H9 (cell line): Measurements from ENCODE around the gene BMP7. TPM values are rescaled to one million over a fixed set of nuclear protein-coding genes. Genes with fewer than 3 reads are reported as not detected.

ENCODE experiments used
- DNase-seq: peaks from one replicate; pipeline ENCODE4 v3.0.0-alpha.2; 2017
- H2AFZ ChIP-seq: one replicate; pipeline ENCODE4 v1.6.1; 2013; ENCODE audit warnings: mild to moderate bottlenecking, low read length, control low read depth, moderate library complexity
- H2AK5ac ChIP-seq: 2 replicates; pipeline ENCODE4 v1.6.1; 2013; ENCODE audit warnings: low read length, control low read depth, mixed read lengths; ENCODE audit not compliant: insufficient read length
- H2BK120ac ChIP-seq: one replicate; pipeline ENCODE4 v1.6.1; 2013; ENCODE audit warnings: low read depth, mild to moderate bottlenecking, low read length, control low read depth, inconsistent platforms; ENCODE audit not compliant: poor library complexity, severe bottlenecking
- H2BK12ac ChIP-seq: 2 replicates; pipeline ENCODE4 v1.6.1; 2013; ENCODE audit warnings: low read length, control low read depth, mixed read lengths, low read depth; ENCODE audit not compliant: insufficient read length
- H2BK15ac ChIP-seq: 2 replicates; pipeline ENCODE4 v1.6.1; 2013; ENCODE audit warnings: low read depth, low read length, control low read depth
- H2BK20ac ChIP-seq: one replicate; pipeline ENCODE4 v1.6.1; 2013; ENCODE audit warnings: low read depth, mild to moderate bottlenecking, low read length, control low read depth, inconsistent platforms; ENCODE audit not compliant: poor library complexity, severe bottlenecking
- H2BK5ac ChIP-seq: 2 replicates; pipeline ENCODE4 v1.6.1; 2013; ENCODE audit warnings: low read length, control low read depth, mixed read lengths; ENCODE audit not compliant: insufficient read length
- H3K14ac ChIP-seq: 2 replicates; pipeline ENCODE4 v1.6.1; 2013; ENCODE audit warnings: low read length, control low read depth; ENCODE audit not compliant: insufficient read depth
- H3K18ac ChIP-seq: 2 replicates; pipeline ENCODE4 v1.6.1; 2013; ENCODE audit warnings: low read depth, mild to moderate bottlenecking, mixed read lengths, low read length, control low read depth; ENCODE audit not compliant: insufficient read length
- H3K23ac ChIP-seq: 2 replicates; pipeline ENCODE4 v1.6.1; 2013; ENCODE audit warnings: low read length, control low read depth, mixed read lengths, low read depth; ENCODE audit not compliant: insufficient read length
- H3K23me2 ChIP-seq: 2 replicates; pipeline ENCODE4 v1.6.1; 2013; ENCODE audit warnings: low read depth, mild to moderate bottlenecking, mixed read lengths, low read length, control low read depth; ENCODE audit not compliant: insufficient read length, poor library complexity, severe bottlenecking
- H3K27ac ChIP-seq: 2 replicates; pipeline ENCODE4 v1.5.1; 2013; ENCODE audit warnings: low read length, control low read depth, mixed read lengths, low read depth; ENCODE audit not compliant: insufficient read length
- H3K27me3 ChIP-seq: 2 replicates; pipeline ENCODE4 v1.6.1; 2013; ENCODE audit warnings: low read length, control low read depth, inconsistent platforms; ENCODE audit not compliant: insufficient read depth
- H3K4ac ChIP-seq: 2 replicates; pipeline ENCODE4 v1.6.1; 2013; ENCODE audit warnings: low read depth, mild to moderate bottlenecking, control low read depth, inconsistent platforms, low read length, moderate library complexity
- H3K4me1 ChIP-seq: 2 replicates; pipeline ENCODE4 v1.6.1; 2013; ENCODE audit warnings: low read length, control low read depth, inconsistent platforms; ENCODE audit not compliant: insufficient read depth
- H3K4me2 ChIP-seq: 2 replicates; pipeline ENCODE4 v1.6.1; 2013; ENCODE audit warnings: low read length, control low read depth, mixed read lengths; ENCODE audit not compliant: insufficient read length, insufficient read depth
- H3K56ac ChIP-seq: 2 replicates; pipeline ENCODE4 v1.6.1; 2013; ENCODE audit warnings: low read depth, mild to moderate bottlenecking, mixed read lengths, low read length, control low read depth; ENCODE audit not compliant: insufficient read length
- H3K79me1 ChIP-seq: 2 replicates; pipeline ENCODE4 v1.6.1; 2013; ENCODE audit warnings: low read depth, mild to moderate bottlenecking, moderate library complexity, low read length, control low read depth, inconsistent platforms; ENCODE audit not compliant: insufficient read depth, poor library complexity, severe bottlenecking
- H3K79me2 ChIP-seq: 2 replicates; pipeline ENCODE4 v1.6.1; 2013; ENCODE audit warnings: low read length, control low read depth, inconsistent platforms; ENCODE audit not compliant: insufficient read depth
- H3K9ac ChIP-seq: 2 replicates; pipeline ENCODE4 v1.6.1; 2013; ENCODE audit warnings: low read length, control low read depth, mixed read lengths; ENCODE audit not compliant: insufficient read length; ENCODE audit errors: extremely low read depth
- H3K9me3 ChIP-seq: one replicate; pipeline ENCODE4 v1.6.1; 2013; ENCODE audit warnings: low read depth, low read length, inconsistent platforms; ENCODE audit not compliant: control insufficient read depth
- H3T11ph ChIP-seq: one replicate; pipeline ENCODE4 v1.6.1; 2013; ENCODE audit warnings: mild to moderate bottlenecking, low read length, control low read depth, inconsistent platforms
- H4K20me1 ChIP-seq: one replicate; pipeline ENCODE4 v1.6.1; 2013; ENCODE audit not compliant: control insufficient read depth, insufficient read length, insufficient read depth
- H4K5ac ChIP-seq: 2 replicates; pipeline ENCODE4 v1.6.1; 2013; ENCODE audit warnings: low read depth, mild to moderate bottlenecking, mixed read lengths, low read length, control low read depth; ENCODE audit not compliant: insufficient read length
- H4K8ac ChIP-seq: replicated peaks from 2 replicates; pipeline ENCODE4 v1.6.1; 2013; ENCODE audit warnings: low read length, control low read depth, mixed read lengths, low read depth; ENCODE audit not compliant: insufficient read length
- H4K91ac ChIP-seq: 2 replicates; pipeline ENCODE4 v1.6.1; 2013; ENCODE audit warnings: low read depth, mild to moderate bottlenecking, moderate library complexity, mixed read lengths, low read length, control low read depth; ENCODE audit not compliant: insufficient read length
- H3K27ac Mint-ChIP-seq, 3 experiments: 2 replicates in 2 of 3; 3 replicates in 1 of 3; pipeline ENCODE4 v1.8.0; 2020 to 2021; ENCODE audit warnings: mixed read lengths in 3 of 3, mild to moderate bottlenecking in 1 of 3, moderate library complexity in 1 of 3
- H3K27me3 Mint-ChIP-seq: 2 replicates; pipeline ENCODE4 v1.8.0; 2021; ENCODE audit warnings: low read depth, mild to moderate bottlenecking, moderate library complexity, mixed read lengths
- H3K36me3 Mint-ChIP-seq, 3 experiments: 2 replicates in 2 of 3; 3 replicates in 1 of 3; pipeline ENCODE4 v1.8.0; 2020 to 2021; ENCODE audit warnings: low read depth in 3 of 3, mixed read lengths in 3 of 3; ENCODE audit not compliant: insufficient read depth in 1 of 3
- H3K4me1 Mint-ChIP-seq, 2 experiments: 2 replicates each; pipeline ENCODE4 v1.8.0; 2020; ENCODE audit warnings: mixed read lengths in 2 of 2
- H3K4me3 Mint-ChIP-seq, 2 experiments: 2 replicates in 1 of 2; 3 replicates in 1 of 2; pipeline ENCODE4 v1.8.0; 2020 to 2021; ENCODE audit warnings: mild to moderate bottlenecking in 2 of 2, mixed read lengths in 2 of 2, moderate library complexity in 1 of 2
- H3K9me3 Mint-ChIP-seq, 2 experiments: 2 replicates in 1 of 2; 3 replicates in 1 of 2; pipeline ENCODE4 v1.8.0; 2020; ENCODE audit warnings: mild to moderate bottlenecking in 2 of 2, mixed read lengths in 2 of 2, moderate library complexity in 1 of 2
- WGBS: extraction: QIAGEN DNeasy Blood & Tissue Kit; methylation state at CpG from one replicate; pipeline ENCODE4 v1.1.7; 2013; ENCODE audit warnings: missing lambda C conversion rate, low lambda C conversion rate, mixed read lengths; ENCODE audit not compliant: insufficient read length; ENCODE audit errors: extremely low coverage; 5-methylcytosine and 5-hydroxymethylcytosine counted together
- total RNA-seq: library from RNA; stranded (reverse); gene quantifications from 2 replicates; pipeline ENCODE4 v1.2.1, GENCODE V29; 2021
- TF ChIP-seq, protein P1 (sequence below): fragments of 200-600 bp; sonication (generic); conservative IDR thresholded peaks from 3 replicates; pipeline ENCODE4 v1.8.0; 2021; ENCODE audit warnings: antibody characterized with exemption, mild to moderate bottlenecking

BMP7 gene
- total RNA-seq, 1 experiment from 2014 or later, result 17.7 TPM

- Histone ChIP-seq H3K56ac (no peak overlapping the region), H3K4ac (no peak overlapping the region), H3K79me2 (no peaks in the 10 kb centered on the region), H3K4me2 (no peak overlapping the region), H3K27ac (no peak overlapping the region), H3K23ac (no peak overlapping the region), H3K18ac (no peak overlapping the region), H2BK120ac (no peak overlapping the region), H4K5ac (no peak overlapping the region), H2AK5ac (no peak overlapping the region), H3K79me1 (no peaks in the 10 kb centered on the region), H3K23me2 (no peaks in the 10 kb centered on the region), H4K8ac (no peak overlapping the region), H3K9ac (no peak overlapping the region), H2BK12ac (no peak overlapping the region), H2BK5ac (no peak overlapping the region), H3K14ac (no peak overlapping the region), H3K27me3 (no peaks in the 10 kb centered on the region; the same call in 1 of the 2 replicates), H2BK15ac (no peak overlapping the region), H4K20me1 (no peaks in the 10 kb centered on the region), H2AFZ (no peak overlapping the region), H3T11ph (no peak overlapping the region), H3K4me1 (no peaks in the 10 kb centered on the region), H4K91ac (no peak overlapping the region), H2BK20ac (no peak overlapping the region), H3K9me3 (no peaks in the 10 kb centered on the region)
- Mint-ChIP-seq H3K4me3 (no peak overlapping the region), H3K27ac (no peak overlapping the region; a peak in 1 of 7 replicates), H3K4me1 (peaks cover 20 to 30% of the 10 kb centered on the region in 2 experiments), H3K9me3 (peaks cover 9 to 10% of the 10 kb centered on the region in 2 experiments), H3K36me3 (peaks cover 3 to 10% (median 4%) of the 10 kb centered on the region in 3 experiments; a peak in 4 of 7 replicates), H3K27me3 (peaks cover 6% of the 10 kb centered on the region)
- WGBS, result no CpG with 5 or more reads among the region's 5 CpGs
- TF ChIP-seq, protein P1, sequence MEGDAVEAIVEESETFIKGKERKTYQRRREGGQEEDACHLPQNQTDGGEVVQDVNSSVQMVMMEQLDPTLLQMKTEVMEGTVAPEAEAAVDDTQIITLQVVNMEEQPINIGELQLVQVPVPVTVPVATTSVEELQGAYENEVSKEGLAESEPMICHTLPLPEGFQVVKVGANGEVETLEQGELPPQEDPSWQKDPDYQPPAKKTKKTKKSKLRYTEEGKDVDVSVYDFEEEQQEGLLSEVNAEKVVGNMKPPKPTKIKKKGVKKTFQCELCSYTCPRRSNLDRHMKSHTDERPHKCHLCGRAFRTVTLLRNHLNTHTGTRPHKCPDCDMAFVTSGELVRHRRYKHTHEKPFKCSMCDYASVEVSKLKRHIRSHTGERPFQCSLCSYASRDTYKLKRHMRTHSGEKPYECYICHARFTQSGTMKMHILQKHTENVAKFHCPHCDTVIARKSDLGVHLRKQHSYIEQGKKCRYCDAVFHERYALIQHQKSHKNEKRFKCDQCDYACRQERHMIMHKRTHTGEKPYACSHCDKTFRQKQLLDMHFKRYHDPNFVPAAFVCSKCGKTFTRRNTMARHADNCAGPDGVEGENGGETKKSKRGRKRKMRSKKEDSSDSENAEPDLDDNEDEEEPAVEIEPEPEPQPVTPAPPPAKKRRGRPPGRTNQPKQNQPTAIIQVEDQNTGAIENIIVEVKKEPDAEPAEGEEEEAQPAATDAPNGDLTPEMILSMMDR, result no peak
- no peak for DNase-seq
These were observed 104.1 kb downstream of the BMP7 start for GRCh38 chr20:57162362-57162652.
